ENCODE results near the gene OSBPL10.

GRCh38 chr3:31957106-31957505 is 24.0 kb downstream of the OSBPL10 start:
- TF ChIP-seq, protein P1, sequence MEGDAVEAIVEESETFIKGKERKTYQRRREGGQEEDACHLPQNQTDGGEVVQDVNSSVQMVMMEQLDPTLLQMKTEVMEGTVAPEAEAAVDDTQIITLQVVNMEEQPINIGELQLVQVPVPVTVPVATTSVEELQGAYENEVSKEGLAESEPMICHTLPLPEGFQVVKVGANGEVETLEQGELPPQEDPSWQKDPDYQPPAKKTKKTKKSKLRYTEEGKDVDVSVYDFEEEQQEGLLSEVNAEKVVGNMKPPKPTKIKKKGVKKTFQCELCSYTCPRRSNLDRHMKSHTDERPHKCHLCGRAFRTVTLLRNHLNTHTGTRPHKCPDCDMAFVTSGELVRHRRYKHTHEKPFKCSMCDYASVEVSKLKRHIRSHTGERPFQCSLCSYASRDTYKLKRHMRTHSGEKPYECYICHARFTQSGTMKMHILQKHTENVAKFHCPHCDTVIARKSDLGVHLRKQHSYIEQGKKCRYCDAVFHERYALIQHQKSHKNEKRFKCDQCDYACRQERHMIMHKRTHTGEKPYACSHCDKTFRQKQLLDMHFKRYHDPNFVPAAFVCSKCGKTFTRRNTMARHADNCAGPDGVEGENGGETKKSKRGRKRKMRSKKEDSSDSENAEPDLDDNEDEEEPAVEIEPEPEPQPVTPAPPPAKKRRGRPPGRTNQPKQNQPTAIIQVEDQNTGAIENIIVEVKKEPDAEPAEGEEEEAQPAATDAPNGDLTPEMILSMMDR (IDR thresholded peaks at IDR 0.05), result no peak
- TF ChIP-seq POLR2AphosphoS5 (IDR thresholded peaks at IDR 0.05) (no peak), POLR2A (IDR thresholded peaks at IDR 0.05) (no peak), EP300 (IDR thresholded peaks at IDR 0.05) (no peak)
